Midbrain (tissue), 1 donor: Measurements from ENCODE around the gene ABHD17B.

Source experiments
- DNase-seq: peaks from one replicate; lab custom pipeline; 2025; lab: John Stamatoyannopoulos, UW

ABHD17B gene

DNA sequence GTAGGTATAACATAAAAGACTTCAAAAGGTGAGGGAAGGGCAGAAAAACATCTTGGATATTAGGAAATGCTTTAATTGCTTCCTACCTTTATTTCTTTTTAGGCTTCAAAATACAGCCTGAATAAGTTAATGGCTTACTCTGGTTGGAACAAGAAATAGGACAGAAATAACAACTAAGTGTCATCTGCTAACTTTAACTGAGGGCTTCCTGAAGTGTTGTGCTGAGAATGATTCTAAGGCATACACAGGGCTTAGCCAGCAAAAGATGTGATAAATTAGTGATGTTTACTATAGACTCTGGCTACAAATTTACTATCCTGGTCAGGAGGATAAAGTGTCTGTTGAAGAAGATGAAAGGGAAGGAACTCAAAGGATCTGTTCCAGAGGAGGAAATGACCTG is 34.2 kb downstream of the ABHD17B start:
- no peak for DNase-seq

DNA sequence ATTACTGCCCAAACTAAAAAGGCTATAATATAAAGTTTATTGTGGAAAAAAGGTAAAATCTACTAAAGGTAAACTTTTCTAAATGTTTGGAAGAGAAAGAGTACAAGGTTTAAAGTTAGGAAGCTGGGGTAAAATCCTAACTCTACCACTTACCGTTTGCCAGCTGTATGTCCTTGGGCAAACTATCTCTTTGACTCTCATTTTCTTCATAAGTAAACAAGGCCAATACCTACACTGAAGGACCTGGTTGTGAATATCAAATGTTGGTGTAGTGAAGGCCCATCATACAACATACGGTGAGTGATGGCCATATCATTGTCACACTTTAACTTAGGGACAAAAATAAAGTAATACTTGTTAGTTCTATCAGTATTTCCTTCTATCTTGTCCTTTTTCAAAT is 34.9 kb downstream of the ABHD17B start:
- no peak for DNase-seq

DNA sequence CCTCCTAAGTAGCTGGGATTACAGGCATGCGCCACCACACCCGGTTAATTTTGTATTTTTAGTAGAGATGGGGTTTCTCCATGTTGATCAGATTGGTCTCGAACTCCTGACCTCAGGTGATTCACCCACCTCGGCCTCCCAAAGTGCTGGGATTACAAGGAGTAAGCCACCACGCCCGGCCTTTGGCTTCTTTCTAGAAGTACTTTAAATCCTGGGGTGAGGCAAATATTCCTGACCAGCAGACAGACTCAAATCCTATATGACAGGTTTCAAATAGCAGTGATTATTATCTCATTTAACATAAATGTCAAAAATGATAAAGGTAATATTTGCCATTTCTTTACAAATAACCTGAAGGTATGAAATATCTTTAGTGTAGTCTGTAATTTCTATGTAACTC is 35.6 kb downstream of the ABHD17B start:
- DNase-seq = no peak

DNA sequence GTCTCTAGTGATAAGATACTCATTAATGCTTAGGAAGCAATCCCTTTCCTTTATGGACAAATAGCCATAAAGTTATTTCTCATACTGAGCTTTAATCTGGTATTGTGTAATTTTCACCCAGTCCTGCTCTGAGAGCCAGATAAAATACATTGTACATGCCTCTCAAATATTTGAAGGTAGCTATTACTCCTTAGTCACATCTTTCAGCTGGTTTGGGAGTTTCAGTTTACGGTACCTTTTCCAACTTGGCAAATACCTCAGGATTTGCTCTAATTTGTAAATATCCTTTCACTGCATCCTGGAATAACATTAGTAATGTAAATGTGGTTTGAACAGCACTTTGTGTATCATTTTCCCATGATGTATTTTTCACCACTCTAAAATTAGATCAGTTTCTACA is 47.4 kb downstream of the ABHD17B start:
- DNase-seq = no peak

DNA sequence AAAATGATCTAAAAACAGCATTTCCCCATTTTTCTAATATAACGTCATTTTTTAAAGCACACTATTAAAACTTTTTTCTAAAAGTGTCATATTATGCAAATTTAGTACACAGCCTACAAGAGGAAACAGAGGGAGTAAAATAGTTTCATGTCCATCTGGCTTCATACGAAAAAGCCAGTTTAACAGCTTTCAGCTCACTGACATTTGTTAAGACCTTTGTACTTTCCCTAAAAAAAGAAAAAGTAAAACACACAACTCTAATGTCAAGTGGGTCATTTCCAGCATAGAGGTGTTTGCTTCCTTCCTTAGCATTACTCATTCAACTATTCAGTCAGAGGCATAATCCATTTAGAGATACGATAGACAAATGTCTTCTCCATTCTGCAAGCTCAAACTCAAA is 49.4 kb downstream of the ABHD17B start:
- DNase-seq = no peak

DNA sequence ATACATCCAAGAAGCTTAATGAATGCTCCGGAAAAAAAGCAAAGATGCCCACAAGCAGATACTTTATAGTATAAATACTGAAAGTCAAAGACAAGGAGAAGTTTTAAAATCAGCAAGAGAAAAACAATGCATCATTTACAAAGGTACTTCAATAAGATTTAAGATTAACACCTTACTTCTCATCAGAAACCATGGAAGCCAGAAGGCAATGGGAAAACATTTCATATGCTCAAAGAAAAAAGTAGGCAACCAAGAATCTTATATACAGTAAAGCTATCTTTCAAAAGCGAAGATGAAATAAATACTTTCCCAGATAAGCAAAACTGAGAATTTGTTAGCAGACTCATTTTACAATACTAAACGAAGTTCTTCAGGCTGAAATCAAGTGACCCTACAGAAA is 51.1 kb downstream of the ABHD17B start:
- DNase-seq = no peak

DNA sequence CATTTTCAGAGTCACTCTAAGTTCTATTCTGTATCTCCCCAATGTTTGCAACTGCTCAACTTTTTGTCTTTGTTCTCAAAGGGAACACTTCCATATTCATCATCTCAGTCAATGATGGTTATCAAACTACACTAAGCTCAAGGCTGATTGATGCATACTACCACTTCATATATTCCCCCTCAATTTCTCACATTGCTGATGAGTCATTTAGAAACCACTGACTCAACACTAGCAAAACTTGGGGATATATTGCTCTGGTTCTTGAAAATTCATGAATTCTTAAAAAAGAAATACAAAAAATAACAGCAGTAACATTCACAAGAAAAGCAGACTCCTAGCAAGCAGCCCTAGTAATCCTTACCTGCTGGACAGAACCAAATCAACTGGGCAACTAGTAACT is 52.2 kb downstream of the ABHD17B start:
- DNase-seq = no peak

DNA sequence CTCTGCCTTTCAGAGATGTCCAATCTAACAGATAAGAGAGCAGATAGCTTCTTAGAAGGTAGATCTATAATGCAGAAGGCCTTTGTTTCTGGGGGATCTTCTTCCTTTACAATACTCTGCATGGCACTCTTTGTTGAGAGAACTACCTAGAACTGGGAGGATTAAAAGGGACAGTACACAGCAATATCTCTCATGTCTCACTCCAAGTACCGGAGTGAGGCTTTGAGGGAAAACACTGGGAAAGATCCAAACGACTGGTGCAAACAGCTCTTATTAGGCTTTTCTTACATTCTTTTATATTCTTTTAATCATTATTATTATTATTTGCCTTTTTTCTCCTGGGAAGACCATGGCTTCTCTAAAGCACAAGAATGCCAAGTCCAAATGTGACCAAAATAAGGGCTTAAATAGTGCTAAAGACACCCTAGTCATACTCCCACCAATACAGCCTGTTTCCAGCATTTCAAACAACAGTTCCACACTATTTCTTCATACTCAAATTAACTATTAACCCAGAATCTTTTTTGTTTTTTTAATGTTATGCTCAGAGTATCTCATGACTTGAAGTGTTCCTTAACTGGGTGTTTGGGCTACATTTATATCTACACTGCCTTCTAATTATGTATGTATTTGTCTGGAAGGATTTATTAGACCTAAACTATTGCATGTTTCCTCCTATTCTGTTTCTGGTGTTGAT is 52.7 kb downstream of the ABHD17B start:
- no peak for DNase-seq

DNA sequence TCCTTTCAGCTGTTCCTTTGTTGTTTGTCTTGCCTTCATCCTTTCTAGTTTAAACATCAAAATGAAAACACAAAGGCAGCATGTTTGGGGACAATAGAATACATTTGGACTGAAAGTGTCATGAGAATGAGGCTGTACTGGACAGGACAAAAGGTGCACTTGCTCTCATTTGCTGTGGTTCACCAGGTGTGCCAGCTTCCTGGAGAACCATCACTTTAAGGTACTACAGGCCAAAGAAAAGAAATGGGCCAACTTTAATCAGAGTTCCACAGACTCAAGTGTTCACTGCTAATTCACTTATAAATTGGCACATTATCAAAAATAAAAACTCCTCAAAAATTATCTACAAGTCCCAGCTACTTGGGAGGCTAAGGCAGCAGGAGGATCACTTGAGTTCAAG is 53.8 kb downstream of the ABHD17B start:
- no peak for DNase-seq

DNA sequence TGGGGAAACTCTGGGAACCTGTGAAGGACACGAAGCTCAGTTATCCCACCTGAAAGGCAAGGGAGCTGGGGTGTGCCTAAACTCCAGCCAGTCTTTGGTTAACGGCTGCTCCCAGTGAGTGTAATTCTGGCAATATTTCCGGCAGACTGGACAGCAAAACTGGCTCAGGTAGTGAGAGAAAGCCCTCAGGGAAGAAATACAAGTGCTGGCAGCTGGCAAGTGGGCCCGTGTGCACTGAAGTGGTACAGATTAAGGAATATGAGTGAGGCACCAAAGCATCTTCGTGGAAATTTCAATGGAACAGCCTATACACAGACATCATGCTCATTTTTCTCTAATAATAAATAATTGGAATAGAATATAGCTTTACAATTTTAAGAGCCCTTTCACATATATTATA is 56.2 kb downstream of the ABHD17B start:
- no peak for DNase-seq

DNA sequence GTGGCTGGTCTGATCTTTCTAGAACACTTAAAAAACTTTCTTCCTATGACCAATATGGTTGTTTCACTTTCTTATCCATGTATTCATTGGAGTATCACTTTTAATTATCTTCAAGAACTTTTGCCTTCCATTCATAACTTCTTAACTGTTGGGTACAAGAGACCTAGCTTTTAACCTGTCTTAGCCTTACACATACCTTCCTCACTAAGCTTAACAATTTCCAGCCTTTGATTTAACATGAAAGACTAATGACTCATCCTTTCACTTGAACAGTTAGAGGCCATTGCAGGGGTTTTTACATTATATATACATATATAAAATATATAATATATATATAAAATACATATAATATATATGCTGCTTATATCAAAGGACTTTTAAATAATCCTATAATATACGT is 57.9 kb downstream of the ABHD17B start:
- DNase-seq = no peak

DNA sequence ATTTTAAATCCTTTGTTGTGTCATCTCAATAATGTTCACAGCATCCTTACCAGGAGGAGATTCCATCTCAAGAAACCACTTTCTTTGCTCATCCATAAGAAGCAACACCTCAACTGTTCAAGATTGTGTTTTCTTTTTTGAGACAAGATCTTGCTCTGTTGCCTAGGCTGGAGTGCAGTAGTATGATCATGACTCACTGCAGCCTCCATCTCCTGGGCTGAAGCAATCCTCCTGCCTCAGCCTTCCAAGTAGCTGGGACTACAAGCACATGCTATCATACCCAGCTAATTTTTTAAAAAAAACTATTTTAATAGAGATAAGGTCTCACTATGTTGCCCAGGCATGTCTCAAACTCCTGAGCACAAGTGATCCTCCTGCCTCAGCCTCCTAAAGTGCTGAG is 60.0 kb downstream of the ABHD17B start:
- DNase-seq = no peak

DNA sequence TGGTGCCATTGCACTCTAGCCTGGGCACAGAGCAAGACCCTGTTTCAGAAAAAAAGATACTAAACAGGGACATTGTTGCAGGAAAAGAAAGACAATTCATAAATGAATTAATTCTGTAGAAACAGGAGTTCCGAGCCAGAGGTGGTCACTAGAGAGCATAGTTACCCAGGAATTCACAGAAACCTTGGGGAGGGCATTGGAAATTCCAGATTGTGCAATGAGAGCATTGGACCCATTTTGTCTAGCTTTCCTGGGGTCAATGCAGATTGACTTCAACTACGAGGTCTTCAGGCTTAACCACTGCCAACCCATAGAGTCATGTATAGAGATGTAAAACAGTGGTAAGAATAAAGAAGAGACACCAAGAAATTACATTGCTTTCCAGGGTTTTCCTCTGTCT is 63.1 kb downstream of the ABHD17B start:
- DNase-seq = no peak

DNA sequence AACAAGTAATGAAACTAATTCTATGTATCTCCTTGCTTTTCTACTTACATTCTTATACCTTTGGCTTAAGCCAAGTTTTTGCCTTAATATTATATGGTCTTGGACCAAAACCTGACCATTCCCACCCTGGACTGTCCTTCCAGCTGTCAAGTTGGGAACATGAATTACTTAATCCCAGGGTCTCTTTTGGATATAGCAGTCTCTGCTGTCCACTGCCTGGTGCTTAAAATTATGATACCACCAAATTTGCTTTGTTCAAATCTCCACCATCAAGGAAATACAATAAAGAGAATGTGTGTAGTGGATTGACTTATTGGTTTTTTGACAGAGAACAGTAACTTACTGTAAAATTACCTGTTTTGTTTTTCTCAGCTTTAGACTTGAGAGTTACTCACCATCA is 66.2 kb downstream of the ABHD17B start:
- no peak for DNase-seq

DNA sequence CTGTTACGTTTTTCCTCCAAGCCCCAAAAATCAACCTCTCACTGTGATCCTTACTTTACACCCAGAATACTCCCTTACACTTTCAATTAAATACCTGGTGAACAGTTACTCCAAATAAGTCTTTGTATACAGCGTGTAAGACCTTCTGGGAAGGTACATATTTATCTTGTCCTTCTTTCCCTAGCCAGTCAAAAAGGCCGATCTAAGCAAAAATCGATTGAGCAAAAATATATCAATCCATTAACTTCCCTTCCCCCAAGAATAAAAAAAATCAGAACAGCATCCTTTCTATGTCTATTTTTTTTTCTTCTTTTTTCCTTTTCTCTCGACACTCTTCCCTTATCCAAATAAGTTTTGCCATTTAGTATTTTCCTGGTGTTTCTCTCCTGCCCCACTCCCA is 71.3 kb downstream of the ABHD17B start:
- DNase-seq = no peak

DNA sequence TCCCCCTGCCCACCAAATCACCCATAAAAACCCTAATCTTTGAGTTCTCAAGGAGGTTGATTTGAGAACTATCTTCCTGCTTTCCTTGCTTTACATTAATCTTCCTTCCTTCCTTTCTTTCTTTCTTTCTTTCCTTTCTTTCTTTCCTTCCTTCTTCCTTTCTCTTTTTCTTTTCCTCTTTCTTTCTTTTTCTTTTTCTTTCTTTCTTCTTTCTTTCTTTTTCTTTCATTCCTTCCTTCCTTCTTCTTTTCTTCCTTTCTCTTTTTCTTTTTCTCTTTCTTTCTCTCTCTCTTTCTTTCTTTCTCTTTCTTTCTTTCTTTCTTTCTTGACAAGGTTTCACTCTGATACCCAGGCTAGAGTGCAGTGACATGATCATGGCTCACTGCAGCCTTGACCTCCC is 75.4 kb downstream of the ABHD17B start:
- DNase-seq = no peak

DNA sequence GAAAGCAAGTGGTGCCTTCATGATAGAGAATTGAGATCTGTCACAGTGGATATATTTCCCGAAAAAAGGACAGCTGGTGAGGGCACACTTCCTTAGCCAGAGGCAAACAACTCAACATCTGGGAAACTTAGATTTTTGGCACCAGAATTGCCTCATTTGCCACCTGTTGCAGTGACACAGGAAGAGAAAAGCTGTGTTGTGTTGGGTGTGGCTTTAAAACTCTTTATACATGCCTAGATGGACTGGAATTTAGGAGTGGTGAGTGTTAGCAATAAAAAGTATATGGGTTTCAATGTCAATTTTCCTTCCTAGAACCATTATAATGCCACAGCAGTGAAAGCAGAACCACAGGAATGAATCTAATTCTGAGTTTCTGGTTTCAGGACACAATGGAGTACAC is 80.1 kb downstream of the ABHD17B start:
- DNase-seq = no peak

DNA sequence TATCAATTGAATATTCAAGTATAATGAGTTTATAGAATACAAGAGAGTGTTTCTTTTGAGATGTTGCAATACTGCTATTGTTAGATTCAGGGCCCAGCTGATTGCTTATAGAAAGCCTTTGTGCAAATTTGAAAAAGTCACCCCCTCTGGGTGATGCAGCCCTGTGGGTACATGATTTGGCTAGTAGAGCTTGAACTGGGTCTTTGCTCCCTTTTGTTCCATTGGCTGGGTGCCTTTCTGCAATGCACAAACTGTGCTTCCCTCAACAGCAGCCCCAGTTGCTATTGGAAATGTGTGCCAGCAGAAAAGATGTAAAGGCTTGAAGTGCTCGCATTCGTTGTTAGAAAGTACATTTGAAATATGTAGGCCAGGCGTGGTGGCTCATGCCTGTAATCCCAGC is 80.8 kb downstream of the ABHD17B start:
- DNase-seq = peak; percentile 93

DNA sequence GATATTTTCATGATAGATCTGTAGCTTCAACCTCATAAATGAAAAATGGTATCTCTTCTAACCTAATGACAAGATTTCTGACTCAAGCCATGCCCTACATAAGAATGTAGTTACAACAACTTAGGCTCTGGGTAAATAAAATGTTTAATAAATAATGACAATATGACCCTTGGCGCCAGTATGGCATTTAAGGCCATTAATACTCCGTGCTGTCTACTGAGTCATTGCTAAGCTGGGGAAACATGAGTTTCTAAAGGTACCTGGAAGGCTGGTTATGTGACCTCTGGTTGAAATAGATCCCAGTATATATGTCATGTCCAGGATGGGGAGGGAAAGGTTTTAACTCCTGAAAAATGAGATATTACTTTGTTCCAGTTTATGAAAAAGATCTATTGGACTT is 84.7 kb downstream of the ABHD17B start:
- DNase-seq = no peak

DNA sequence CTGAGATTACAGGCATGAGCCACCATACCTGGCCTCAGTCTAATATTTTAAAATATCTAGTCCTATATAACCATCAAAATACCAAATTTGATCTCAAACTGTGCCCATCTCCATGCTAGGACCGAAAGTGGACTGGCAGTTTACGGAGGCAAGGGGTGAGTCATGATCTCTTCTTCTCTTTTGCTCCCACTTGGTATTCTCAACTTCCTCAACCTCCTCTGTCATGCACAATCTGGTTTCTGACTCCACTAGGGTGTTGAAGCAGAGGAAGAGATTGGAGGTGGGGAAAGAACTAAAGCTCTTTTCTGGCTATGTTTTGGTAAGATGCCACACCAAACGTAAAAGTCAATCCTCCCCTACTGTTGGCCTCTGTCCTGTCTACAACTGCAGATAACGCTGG is 86.7 kb downstream of the ABHD17B start:
- no peak for DNase-seq

DNA sequence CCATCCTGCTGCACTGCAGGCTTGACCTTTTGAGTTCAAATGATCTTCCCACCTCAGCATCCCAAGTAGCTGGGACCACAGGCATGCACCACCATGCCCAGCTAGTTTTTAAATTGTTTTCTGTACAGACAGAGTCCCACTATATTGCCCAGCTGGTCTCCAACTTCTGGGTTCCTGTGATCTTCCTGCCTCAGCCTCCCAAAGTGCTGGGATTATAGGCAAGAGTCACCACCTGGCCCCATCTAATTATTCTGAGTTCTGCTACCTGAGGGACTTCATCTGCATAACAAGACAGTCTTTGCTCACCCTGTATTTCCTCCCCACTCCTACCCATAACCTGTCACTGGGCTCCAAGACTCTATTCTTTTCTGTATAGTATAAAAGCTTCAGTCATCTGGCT is 88.1 kb downstream of the ABHD17B start:
- DNase-seq = no peak

DNA sequence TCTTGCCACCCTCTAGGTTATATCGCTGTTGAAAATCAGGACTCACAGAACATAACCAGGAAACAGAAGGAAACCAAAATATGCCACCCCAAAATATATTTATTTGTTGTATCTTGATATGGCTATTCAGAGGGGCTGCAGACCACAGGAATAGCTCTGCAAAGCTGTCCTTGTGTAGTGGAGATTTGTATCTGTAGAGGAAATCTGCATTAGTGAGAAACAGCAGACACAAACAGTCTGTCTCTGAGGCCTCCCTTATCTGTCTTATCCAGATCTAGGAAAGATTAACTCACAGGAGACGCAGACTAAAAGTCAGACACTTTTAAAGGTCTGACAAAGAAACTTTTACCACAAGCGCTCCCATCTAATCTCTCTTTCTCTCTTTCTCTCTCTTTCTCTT is 88.5 kb downstream of the ABHD17B start:
- DNase-seq = no peak

DNA sequence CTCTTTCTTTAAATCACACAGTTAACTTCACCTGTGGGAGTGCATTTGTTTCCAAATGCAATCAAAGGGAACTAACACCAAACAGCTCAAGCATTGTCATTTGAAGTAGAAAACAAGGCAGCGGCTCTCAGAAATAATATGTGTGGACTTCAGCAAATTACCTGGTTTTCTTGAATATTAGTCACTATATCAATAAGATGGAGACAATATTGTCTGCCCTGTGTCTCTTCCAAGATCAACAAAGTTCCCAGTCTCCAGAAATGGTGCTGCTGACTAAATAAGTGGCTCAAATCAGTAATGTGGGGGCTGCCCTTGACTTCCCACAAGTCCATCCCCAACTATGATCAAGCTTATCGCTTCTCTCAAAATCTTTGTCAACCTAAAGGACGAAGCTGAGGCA is 89.6 kb downstream of the ABHD17B start:
- DNase-seq = no peak

DNA sequence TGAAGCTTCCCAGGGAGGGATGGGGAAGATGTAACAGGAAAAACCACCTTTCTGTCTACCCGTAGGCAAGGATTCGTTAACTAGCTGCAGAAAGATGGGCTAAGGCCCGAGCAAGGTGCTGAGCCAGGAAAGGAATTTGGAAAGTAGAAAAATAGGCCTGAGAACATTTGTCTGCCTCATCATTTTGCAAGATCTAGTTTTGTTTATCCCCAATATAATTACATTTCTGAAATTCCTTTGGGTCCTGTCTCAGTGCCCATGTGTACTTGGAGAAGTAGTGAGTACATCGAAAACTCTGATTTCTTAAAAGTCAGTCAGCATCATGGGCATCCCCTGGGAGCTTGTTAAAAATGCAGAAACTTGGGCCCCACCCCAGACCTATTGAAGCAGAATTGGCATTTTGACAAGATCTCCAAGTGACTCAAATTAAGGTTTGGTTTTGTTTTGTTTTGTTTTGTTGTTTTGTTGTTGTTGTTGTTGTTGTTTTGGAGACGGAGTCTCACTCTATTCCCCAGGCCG is 90.5 kb downstream of the ABHD17B start:
- no peak for DNase-seq
